Fibroblast of lung (primary cell): ENCODE data around the gene TREH.

Experiments
- EZH2 ChIP-seq: IDR thresholded peaks from 2 replicates; pipeline ENCODE4 v1.5.1; 2012; ENCODE audit warnings: low read length, control low read depth, mild to moderate bottlenecking; ENCODE audit errors: missing control alignments
- TF ChIP-seq, protein P1 (sequence below), 2 donors: IDR thresholded peaks in 1 of 2; conservative IDR thresholded peaks in 1 of 2; 1 replicate in 1 of 2; 2 replicates in 1 of 2; pipeline ENCODE4 v1.5.1; 2011 to 2012; ENCODE audit warnings: low read length in 2 of 2, control low read depth in 1 of 2, inconsistent platforms in 1 of 2, low read depth in 1 of 2, mild to moderate bottlenecking in 1 of 2

DNA sequence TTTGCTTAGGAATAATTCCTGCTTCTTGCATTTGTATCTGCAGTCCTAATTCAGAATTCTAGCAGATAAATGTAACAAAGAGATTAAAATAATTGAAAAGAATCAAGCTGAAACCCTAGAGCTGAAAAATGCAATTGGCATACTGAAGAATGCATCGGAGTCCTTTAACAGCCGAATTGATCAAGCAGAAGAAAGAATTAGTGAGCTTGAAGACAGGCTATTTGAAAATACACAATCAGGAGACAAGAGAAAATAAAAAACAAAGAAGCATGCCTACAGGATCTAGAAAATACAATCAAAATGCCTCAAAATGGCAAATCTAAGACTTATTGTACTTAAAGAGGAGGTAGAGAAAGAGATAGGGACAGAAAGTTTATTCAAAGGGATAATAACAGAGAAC, 8.2 kb downstream of the TREH start:
- TF ChIP-seq, protein P1, sequence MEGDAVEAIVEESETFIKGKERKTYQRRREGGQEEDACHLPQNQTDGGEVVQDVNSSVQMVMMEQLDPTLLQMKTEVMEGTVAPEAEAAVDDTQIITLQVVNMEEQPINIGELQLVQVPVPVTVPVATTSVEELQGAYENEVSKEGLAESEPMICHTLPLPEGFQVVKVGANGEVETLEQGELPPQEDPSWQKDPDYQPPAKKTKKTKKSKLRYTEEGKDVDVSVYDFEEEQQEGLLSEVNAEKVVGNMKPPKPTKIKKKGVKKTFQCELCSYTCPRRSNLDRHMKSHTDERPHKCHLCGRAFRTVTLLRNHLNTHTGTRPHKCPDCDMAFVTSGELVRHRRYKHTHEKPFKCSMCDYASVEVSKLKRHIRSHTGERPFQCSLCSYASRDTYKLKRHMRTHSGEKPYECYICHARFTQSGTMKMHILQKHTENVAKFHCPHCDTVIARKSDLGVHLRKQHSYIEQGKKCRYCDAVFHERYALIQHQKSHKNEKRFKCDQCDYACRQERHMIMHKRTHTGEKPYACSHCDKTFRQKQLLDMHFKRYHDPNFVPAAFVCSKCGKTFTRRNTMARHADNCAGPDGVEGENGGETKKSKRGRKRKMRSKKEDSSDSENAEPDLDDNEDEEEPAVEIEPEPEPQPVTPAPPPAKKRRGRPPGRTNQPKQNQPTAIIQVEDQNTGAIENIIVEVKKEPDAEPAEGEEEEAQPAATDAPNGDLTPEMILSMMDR (conservative IDR thresholded peaks at IDR 0.05 in 1 of 2, IDR thresholded peaks at IDR 0.05 in 1 of 2; ENCODE audit: low read depth in 1 of 2, low read length in 2 of 2): no peak
- no peak for TF ChIP-seq EZH2
